HEK293T (cell line): ENCODE results near the gene ETNK1.

Source experiments
- FOXK2 ChIP-seq: fragments of 450-650 bp; IDR thresholded peaks from 2 replicates; pipeline ENCODE4 v1.6.1; 2016; ENCODE audit warnings: mild to moderate bottlenecking
- LEF1 ChIP-seq: fragments of 450-650 bp; IDR thresholded peaks from 2 replicates; pipeline ENCODE4 v1.6.1; 2017; ENCODE audit warnings: mild to moderate bottlenecking, borderline replicate concordance

- no peak for TF ChIP-seq FOXK2
- TF ChIP-seq LEF1: no peak
Observed at GRCh38 chr12:22598763-22599161, 26.2 kb upstream of the ETNK1 start.
